ENCODE measurements around the gene RAP1GAP2. TPM values are rescaled to one million over a fixed set of nuclear protein-coding genes. Genes with fewer than 3 reads are reported as not detected.

RAP1GAP2 gene
- total RNA-seq, 4 donors from 2014 or later: 30.6 to 60.2 (median 41.9) TPM

DNA sequence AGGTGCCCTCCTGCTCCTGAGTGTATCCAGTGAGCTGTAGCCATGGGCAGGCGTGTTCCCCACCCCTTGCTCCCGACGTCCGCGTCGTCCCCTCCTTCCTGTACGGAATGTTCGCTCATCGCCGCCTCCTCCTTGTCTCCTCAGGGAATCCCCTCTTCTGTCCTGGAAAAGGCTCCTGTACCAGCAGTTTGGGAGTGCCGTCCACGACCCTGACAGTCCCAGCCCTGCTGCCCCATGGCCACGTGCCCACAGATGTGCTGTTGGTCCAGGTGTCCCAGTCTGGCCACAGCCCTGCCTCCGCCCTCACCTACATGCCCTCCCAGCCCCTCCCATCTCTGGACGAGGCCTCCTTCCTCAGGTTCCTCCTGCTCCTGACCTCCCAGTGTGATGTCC lies 237.0 kb downstream of the RAP1GAP2 start:
- Histone ChIP-seq H3K4me1 (no peaks in the 10 kb centered on the region), H3K9me3 (no peaks in the 10 kb centered on the region), H3K36me3 (peaks cover 0 to 7% (median 0%) of the 10 kb centered on the region in 3 donors), H3K27ac (no peak overlapping the region), H3K4me3 (no peak overlapping the region), H3K27me3 (no peaks in the 10 kb centered on the region)
- peak in 2 of 3 donors; percentile 31 to 44 for DNase-seq
- TF ChIP-seq POLR2A (IDR thresholded peaks at IDR 0.05): no peak
- TF ChIP-seq, protein P1, sequence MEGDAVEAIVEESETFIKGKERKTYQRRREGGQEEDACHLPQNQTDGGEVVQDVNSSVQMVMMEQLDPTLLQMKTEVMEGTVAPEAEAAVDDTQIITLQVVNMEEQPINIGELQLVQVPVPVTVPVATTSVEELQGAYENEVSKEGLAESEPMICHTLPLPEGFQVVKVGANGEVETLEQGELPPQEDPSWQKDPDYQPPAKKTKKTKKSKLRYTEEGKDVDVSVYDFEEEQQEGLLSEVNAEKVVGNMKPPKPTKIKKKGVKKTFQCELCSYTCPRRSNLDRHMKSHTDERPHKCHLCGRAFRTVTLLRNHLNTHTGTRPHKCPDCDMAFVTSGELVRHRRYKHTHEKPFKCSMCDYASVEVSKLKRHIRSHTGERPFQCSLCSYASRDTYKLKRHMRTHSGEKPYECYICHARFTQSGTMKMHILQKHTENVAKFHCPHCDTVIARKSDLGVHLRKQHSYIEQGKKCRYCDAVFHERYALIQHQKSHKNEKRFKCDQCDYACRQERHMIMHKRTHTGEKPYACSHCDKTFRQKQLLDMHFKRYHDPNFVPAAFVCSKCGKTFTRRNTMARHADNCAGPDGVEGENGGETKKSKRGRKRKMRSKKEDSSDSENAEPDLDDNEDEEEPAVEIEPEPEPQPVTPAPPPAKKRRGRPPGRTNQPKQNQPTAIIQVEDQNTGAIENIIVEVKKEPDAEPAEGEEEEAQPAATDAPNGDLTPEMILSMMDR (IDR thresholded peaks at IDR 0.05): no peak

DNA sequence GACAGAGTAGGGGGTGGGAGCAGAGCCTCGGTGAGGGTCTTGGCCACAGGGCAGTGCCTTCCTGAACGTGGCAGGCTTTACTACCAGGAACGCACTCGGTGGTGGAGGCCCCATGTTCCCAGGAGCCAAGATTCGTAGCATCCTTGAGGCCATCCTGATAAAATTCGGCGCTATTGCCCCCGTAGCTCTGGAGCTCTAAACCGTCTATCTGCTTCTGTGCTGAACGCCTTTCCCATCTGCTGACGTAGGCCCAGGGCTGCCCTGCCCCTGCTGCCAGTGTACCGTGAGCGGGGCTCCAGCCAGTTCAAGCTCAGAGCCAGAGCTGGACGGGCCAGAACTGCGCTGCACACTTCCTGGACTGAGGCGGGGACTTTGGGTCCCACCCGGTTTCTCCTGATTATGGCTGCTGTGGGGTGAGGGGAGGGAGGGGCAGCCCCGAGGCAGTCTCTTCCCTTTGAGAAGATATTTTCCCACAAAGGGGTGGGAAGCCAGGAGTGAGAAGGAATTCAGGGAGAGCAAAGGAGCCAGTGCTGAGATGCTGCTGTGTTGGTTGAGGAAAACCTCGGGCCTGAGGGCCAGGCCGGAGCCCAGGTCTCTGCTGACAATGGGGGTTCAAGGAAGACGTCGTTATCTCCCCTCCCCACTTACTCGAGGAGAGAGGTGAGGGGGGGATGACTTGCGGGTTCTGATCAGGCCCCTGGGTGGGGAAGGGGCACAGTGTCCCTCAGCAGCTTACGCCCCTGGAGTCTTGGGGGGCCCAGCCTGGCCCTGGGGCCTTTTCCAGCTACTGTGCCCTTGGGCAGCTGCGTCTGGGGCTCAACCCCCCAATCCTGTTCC lies 237.7 kb downstream of the RAP1GAP2 start:
- H3K9me3 ChIP-seq: no peaks in the 10 kb centered on the region
- peaks cover 0 to 3% (median 0%) of the 10 kb centered on the region in 3 donors for H3K36me3 ChIP-seq
- H3K4me3 ChIP-seq: no peak overlapping the region
- TF ChIP-seq, protein P1 (IDR thresholded peaks at IDR 0.05): no peak
- TF ChIP-seq POLR2A (IDR thresholded peaks at IDR 0.05): no peak
- H3K27ac ChIP-seq: no peak overlapping the region
- H3K4me1 ChIP-seq: no peaks in the 10 kb centered on the region
- H3K27me3 ChIP-seq: no peaks in the 10 kb centered on the region
- DNase-seq: peak; percentile 14 to 34 (median 30)

DNA sequence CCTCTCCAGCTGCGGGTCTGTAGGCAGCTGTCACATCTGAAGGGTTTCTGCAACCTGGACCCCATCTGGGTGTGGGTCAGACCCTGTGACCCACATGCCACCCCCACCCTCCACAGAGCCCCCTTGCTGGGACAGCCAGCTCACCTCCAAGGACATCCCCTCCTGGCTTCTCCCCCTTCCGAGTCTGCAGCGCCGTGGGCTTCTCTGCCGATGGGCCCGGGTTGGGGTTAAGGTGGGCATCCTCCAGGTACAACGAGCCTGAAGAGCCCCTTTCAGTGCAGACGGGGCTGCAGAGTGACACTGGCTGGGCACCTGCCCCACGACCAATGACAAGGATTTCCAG lies 238.3 kb downstream of the RAP1GAP2 start:
- Histone ChIP-seq H3K27ac (no peak overlapping the region), H3K9me3 (no peaks in the 10 kb centered on the region), H3K4me3 (no peak overlapping the region), H3K27me3 (no peaks in the 10 kb centered on the region), H3K4me1 (no peaks in the 10 kb centered on the region), H3K36me3 (peaks cover 0 to 2% (median 0%) of the 10 kb centered on the region in 3 donors)
- no peak for TF ChIP-seq POLR2A (IDR thresholded peaks at IDR 0.05)
- TF ChIP-seq, protein P1 (IDR thresholded peaks at IDR 0.05): no peak
- DNase-seq: peak in 2 of 3 donors; percentile 17 to 33

DNA sequence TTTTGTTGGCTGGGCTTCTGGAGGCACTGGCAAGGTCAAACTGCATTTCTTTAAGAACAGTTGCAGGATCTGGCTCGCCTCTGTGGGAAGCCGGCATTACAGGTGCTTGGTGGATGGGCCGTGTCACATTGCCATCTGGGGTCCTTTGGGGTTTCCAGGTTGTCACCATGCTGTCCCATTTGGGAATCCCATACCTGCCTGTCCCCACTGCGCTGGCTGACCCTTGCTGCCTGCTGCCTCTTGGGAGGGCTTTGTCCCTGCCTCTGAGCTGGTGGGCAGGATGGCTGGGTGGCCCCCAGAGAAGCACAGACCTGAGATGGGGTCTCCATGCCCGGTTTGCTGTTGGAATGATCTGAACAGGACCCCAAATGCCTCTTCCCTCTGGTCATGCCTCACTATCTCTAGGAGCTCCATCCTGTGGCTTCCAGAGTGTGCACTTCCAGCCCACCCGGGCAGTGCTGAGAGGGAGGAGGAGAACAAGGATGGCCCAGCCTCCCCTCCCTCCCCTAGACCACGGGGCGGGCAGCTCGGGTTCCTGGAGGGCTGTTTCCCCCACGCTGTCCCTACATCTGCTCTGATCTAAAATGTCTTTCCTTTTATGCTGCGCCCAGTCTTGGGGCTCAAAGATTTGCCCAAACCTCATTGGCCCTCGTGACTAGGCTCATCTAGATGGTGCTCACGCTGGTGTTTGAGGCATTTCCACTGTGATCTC lies 239.2 kb downstream of the RAP1GAP2 start:
- H3K36me3 ChIP-seq: no peaks in the 10 kb centered on the region
- no peak for TF ChIP-seq POLR2A (IDR thresholded peaks at IDR 0.05)
- TF ChIP-seq, protein P1 (IDR thresholded peaks at IDR 0.05): no peak

DNA sequence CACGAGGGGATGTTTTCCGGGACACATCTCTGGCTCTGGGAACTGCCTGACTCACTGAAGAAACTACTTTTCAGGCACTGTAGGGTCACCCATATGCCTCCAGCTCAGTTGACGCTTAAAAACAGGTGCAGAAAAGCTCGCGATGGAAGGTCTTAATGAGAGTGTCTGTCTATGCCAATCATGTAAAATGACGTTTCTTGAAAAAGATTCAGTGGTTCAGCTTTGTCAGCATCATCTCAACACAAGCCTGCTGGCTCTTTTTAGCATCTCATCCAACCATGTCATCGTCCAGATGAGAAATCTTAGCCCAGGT lies 239.7 kb downstream of the RAP1GAP2 start:
- Histone ChIP-seq H3K27ac (no peak overlapping the region), H3K27me3 (no peaks in the 10 kb centered on the region), H3K9me3 (no peaks in the 10 kb centered on the region), H3K4me1 (no peaks in the 10 kb centered on the region), H3K36me3 (no peaks in the 10 kb centered on the region), H3K4me3 (no peak overlapping the region)
- DNase-seq: peak in 1 of 3 donors; percentile 7
- TF ChIP-seq POLR2A (IDR thresholded peaks at IDR 0.05): no peak
- TF ChIP-seq, protein P1 (IDR thresholded peaks at IDR 0.05): no peak

More for the DNA sequence above, 239.2 kb downstream of the RAP1GAP2 start:
- Histone ChIP-seq H3K4me3 (no peak overlapping the region), H3K27me3 (no peaks in the 10 kb centered on the region), H3K27ac (no peak overlapping the region), H3K4me1 (no peaks in the 10 kb centered on the region), H3K9me3 (no peaks in the 10 kb centered on the region)
- peak in 2 of 3 donors; percentile 26 to 34 for DNase-seq

Data from Peyer's patch (tissue), 4 donors.